ENCODE results near the gene BABAM2.

- TF ChIP-seq BCL11A (tag by site-specific recombination; IDR thresholded peaks at IDR 0.05; ENCODE audit: low read depth) = no peak
- TF ChIP-seq CTCF (tag by site-specific recombination; IDR thresholded peaks at IDR 0.05) = no peak
- no peak for TF ChIP-seq ZNF324 (tag by site-specific recombination; IDR thresholded peaks at IDR 0.05)
- no peak for TF ChIP-seq ZNF843 (tag by site-specific recombination; IDR thresholded peaks at IDR 0.05)
- no peak for TF ChIP-seq ZNF670 (tag by site-specific recombination; IDR thresholded peaks at IDR 0.05; ENCODE audit: low read depth)
- no peak for TF ChIP-seq REST (tag by site-specific recombination; IDR thresholded peaks at IDR 0.05)
- TF ChIP-seq, protein P1, sequence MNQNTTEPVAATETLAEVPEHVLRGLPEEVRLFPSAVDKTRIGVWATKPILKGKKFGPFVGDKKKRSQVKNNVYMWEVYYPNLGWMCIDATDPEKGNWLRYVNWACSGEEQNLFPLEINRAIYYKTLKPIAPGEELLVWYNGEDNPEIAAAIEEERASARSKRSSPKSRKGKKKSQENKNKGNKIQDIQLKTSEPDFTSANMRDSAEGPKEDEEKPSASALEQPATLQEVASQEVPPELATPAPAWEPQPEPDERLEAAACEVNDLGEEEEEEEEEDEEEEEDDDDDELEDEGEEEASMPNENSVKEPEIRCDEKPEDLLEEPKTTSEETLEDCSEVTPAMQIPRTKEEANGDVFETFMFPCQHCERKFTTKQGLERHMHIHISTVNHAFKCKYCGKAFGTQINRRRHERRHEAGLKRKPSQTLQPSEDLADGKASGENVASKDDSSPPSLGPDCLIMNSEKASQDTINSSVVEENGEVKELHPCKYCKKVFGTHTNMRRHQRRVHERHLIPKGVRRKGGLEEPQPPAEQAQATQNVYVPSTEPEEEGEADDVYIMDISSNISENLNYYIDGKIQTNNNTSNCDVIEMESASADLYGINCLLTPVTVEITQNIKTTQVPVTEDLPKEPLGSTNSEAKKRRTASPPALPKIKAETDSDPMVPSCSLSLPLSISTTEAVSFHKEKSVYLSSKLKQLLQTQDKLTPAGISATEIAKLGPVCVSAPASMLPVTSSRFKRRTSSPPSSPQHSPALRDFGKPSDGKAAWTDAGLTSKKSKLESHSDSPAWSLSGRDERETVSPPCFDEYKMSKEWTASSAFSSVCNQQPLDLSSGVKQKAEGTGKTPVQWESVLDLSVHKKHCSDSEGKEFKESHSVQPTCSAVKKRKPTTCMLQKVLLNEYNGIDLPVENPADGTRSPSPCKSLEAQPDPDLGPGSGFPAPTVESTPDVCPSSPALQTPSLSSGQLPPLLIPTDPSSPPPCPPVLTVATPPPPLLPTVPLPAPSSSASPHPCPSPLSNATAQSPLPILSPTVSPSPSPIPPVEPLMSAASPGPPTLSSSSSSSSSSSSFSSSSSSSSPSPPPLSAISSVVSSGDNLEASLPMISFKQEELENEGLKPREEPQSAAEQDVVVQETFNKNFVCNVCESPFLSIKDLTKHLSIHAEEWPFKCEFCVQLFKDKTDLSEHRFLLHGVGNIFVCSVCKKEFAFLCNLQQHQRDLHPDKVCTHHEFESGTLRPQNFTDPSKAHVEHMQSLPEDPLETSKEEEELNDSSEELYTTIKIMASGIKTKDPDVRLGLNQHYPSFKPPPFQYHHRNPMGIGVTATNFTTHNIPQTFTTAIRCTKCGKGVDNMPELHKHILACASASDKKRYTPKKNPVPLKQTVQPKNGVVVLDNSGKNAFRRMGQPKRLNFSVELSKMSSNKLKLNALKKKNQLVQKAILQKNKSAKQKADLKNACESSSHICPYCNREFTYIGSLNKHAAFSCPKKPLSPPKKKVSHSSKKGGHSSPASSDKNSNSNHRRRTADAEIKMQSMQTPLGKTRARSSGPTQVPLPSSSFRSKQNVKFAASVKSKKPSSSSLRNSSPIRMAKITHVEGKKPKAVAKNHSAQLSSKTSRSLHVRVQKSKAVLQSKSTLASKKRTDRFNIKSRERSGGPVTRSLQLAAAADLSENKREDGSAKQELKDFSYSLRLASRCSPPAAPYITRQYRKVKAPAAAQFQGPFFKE (tag by site-specific recombination; IDR thresholded peaks at IDR 0.05; ENCODE audit: borderline replicate concordance) = no peak
- TF ChIP-seq, protein P2, sequence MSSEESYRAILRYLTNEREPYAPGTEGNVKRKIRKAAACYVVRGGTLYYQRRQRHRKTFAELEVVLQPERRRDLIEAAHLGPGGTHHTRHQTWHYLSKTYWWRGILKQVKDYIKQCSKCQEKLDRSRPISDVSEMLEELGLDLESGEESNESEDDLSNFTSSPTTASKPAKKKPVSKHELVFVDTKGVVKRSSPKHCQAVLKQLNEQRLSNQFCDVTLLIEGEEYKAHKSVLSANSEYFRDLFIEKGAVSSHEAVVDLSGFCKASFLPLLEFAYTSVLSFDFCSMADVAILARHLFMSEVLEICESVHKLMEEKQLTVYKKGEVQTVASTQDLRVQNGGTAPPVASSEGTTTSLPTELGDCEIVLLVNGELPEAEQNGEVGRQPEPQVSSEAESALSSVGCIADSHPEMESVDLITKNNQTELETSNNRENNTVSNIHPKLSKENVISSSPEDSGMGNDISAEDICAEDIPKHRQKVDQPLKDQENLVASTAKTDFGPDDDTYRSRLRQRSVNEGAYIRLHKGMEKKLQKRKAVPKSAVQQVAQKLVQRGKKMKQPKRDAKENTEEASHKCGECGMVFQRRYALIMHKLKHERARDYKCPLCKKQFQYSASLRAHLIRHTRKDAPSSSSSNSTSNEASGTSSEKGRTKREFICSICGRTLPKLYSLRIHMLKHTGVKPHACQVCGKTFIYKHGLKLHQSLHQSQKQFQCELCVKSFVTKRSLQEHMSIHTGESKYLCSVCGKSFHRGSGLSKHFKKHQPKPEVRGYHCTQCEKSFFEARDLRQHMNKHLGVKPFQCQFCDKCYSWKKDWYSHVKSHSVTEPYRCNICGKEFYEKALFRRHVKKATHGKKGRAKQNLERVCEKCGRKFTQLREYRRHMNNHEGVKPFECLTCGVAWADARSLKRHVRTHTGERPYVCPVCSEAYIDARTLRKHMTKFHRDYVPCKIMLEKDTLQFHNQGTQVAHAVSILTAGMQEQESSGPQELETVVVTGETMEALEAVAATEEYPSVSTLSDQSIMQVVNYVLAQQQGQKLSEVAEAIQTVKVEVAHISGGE (tag by site-specific recombination; conservative IDR thresholded peaks at IDR 0.05; ENCODE audit: low read depth) = no peak
- TF ChIP-seq ZNF704 (tag by site-specific recombination; IDR thresholded peaks at IDR 0.05) = no peak
- no peak for TF ChIP-seq ZNF639 (tag by site-specific recombination; IDR thresholded peaks at IDR 0.05)
- no peak for TF ChIP-seq ZFP37 (tag by site-specific recombination; IDR thresholded peaks at IDR 0.05)
- no peak for TF ChIP-seq ZNF777 (tag by site-specific recombination; IDR thresholded peaks at IDR 0.05; ENCODE audit: borderline replicate concordance)
These were observed 431.5 kb downstream of the BABAM2 start for GRCh38 chr2:28322051-28322450.
